Brain pericyte (primary cell): ENCODE measurements around the gene SNX33.
"Not testable (repeated sequence)": the region's sequence is repeated elsewhere in the genome, so short reads cannot be mapped to it uniquely, and the experiment has no call there.

Experiments
- DNase-seq: peaks from one replicate; pipeline ENCODE4 v3.0.0-alpha.2; 2012; ENCODE audit warnings: low read depth, low spot score

Gene SNX33

DNA sequence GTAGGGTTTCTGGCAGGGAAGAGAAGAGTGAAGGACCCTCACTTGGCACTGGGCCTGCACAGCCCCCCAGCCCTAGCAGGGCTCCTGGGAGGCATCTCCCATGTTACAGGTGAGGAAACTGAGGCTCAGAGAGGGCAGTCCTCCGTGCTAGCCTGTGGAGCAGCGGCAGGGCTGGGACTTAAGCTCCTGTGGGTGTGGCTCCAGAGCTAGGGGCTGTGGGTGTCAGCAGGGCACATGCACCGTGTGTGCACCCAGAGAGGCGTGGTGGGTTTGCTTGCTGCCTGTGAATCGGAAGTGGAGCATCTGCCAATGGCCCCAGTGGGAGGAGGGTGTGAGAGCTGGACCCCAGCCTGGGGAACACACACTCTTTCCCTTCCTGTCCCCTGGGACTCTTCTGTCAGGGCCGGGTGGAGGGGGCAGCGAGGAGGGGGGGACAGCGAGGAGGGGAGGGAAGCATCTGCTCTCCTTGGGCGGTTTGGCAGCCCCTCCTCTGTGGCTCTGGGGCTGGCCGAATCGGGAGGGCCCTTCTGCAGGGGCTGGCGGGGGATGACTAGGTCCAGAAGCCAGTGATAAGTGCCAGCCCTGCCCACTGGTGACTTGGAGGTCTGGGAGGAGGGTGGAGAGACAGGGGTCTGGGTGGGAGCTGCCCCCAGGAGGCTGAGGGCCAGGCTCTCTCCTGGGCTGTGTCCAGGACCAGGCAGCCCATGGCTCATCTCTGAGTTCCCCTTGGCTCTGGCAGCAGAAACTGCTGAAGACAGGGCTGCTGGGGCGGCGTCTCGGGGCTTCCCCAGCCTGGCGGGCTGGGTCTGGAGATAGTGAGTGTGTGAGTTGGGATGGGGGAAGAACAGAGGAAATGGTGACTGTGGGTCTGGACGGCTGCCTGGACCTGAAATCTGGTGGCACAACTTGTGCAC is 52.5 kb downstream of the SNX33 start:
- not testable (repeated sequence) for DNase-seq

DNA sequence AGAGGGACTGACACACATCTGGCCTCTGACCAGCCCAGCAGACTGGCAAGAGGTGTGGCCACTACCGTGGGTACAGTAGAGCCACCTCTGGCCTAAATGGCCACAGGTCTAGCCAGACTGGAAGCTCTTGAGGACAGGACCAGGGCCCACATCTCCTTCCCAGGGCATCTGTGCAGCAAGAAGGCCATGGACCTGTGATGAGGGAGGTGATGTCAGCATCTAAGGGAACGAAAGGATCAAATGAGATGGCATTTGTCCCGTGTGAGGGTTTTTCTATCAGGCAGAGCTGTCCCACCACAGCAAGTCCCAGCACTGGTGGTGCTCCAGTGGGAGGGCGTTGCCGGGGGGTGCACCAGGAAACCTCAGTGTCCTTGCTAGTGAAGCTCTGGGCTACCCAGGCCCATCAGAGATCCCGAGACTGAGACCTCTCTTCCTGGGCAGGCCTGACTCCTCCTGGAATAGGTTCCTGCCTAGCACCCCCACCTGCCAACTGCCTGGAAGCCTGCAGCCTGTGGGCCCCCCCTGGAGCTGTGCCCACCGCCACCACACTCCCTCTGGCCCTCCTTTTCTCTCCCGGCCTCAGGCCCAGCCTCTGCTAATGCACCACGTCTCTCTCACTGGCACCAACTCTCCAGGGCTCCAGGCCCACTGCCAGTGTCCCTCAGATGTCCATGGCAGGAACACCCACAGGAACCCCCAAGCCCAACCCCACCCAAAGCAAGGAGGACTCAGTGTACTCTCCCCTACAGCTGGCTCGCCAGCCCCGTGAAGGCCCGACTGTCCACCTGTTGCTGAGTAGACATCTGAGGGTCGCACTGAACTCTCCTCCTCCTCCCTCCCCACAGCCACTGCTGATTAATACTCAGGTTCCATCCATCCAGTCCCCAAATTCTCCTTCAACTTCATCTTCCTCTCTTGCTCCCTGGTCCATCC is 53.6 kb downstream of the SNX33 start:
- not testable (repeated sequence) for DNase-seq

DNA sequence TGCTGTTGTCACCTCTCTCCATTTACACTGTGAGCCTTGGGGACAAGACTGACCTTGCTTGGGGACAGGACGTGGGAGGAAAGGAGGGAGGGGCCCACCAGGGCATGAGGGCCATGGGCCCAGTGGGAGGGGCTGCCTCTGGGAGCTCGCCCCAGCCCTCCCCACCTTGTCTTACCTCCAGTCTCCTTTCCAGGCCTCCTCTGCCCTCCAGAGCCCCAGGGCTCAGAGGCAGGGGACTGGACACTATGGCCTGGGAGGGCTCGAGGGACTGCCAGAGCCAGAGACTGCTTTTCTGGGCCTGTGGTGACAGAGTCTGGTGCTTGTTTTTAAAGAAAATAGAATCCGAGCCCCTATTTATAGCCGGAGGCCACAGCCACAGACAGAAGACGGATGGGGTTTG is 54.7 kb downstream of the SNX33 start:
- no peak for DNase-seq

DNA sequence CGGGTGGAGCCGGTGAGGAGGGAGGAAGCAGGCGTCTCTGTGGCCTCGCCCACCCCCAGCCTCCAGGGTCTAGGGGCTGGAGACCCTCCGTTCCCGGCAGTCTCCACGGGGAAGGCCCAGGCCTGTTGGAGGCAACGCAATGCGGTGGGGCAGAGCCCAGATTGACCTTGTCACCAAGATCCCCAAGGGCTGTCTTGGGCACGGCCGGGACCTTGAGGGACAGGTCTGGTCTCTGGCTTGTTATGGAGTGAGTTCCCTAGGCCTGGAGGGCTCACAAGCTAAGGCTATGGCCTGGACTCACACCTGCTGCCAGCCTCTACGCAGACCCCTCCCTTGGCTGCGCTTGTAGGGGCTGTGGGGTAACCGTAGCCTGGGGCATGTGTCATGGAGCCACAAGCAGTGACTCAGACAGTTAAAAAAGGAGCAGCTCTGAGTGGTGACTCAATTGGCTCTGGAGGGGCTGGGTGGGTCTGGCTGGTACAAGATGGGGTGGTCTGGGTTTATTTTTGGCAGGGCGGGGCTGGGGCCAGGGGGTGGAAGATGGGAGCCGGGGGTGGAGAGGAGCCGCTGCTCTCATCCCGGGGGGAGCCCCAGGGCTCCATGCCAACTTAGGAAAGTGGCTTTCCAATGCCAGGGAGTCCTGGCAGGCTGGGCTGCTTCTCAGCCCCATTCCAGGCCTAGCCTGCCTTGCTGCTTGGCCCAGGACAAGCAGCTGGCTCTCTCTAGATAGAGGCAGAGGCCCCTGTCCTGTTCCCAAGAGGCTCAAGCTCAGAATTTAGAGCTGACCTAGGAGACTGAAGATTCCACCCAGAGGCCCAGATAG is 55.9 kb downstream of the SNX33 start:
- not testable (repeated sequence) for DNase-seq

DNA sequence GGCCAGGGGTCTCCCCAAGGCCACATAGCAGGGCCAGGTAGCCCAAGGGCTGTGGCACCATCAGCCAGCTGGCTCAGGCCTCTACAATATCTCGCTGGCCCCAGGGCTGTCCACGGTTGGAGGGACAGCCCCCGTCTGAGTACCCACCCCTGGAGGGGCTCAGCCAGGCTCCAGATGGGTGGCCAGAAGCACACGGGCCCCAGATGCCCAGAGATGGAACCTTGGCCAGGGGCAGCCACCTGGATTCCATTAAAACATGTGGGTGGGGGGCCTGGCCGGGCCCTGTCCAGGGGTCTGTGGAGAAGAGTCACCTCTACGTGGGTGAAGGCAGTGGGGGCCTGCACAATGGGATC is 56.5 kb downstream of the SNX33 start:
- DNase-seq: no peak

DNA sequence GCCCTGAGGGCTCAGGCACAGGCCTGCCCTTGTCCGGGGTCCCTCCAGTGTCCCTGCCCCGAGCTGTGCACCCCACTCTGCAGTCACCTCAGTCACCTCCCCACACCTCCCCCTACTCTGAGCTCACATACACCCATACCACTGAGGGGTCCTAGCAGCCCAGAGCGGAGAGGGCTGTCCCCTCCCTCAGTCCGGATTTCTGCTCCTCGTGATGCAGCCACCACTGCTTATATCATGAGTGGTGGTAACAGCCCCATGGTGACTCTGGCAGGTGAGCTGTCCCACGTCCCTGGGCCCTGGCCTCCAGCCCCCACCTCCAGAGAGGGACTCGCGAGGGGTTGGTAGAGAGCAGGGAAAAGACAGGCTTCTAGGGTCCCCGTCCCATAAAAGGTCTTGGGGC is 56.9 kb downstream of the SNX33 start:
- DNase-seq: no peak

DNA sequence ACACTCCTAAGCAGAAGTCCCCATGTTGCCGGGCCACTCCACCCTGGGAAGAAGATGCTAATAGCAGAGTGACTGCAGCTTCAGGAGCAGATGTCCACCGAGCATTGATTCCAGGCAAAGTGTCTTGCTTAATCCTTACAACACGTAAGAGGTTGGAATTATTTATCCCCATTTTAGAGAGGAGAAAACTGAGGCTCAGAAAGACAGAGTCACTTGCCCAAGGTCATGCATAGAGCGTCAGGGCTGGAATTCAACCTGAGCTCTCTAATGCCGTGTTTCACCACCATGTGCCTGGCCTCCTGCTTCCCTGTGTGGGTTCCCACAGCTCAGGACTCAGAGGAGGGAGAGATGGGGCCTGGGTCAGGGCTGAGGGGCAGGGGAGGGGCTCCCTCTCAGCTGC is 57.7 kb downstream of the SNX33 start:
- DNase-seq: not testable (repeated sequence)

DNA sequence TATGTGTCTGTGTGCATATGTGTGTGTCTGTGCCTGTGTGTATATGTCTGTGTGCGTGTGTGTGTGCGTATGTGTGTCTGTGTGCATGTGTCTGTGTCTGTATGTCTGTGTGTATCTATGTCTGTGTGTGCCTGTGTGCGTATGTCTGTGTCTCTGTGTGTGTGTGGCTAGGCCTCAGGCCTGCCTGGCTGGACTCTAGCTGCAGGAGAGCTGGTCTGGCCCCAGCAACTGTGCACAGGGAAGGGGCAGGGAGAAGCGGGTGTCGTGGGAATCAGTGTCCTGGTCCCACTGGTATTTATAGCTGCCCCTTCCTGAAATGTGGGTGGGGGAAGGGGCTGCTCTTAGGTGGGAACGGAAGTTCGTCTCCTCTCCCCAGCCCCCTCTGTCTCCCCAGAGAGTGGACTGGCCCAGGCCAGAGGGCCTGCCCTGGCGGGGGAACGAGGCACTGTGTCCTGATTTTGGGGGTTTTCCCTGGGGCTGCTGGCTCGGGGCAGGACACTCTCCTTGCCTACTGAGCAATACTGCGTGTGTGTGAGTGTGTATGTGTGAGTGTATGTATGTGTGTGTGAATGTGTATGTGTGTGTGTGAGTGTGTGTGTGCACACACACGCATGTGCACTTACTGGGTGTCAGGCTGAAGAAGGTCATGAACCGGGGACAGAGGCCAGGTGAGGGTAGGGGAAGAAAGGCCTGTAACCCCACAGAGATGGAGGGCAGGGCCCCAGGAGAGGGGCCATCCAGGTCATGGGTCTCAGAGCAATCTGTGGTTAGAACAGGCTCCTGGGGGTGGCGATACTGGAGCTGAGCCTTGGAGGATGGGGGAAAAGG is 58.4 kb downstream of the SNX33 start:
- DNase-seq: no peak

DNA sequence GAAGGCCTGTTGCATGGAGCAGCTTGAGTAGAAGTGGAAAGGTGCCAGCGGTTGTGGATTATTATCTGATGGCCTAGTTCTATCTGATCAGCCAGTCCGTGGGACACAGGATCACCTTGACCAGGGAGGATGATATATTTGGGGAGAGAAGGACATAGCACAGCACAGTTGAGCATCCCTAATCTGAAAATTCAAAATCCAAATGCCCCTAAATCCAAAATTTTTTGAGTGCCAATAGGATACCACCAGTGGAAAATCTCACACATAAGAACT is 58.9 kb downstream of the SNX33 start:
- no peak for DNase-seq

DNA sequence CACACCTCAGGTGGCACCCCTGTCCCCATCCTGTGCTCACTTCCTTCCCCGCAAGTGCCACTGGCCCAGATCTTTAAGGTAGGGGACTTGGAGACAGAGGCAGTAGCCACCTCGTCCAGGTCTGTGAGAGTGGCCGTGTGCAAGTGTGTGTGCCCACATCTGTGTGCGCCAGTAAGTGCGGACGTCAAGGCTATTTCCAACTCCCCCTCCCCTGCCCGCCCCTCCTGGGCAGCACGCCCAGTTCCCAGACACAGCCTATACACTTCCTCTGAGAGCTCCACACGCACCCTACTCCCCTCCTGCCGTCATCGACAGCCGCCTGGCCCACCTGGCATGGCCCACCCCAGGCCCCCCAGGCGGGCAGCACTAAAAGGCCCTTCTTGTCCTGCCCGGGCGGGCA is 61.7 kb downstream of the SNX33 start:
- DNase-seq: peak; percentile 73

DNA sequence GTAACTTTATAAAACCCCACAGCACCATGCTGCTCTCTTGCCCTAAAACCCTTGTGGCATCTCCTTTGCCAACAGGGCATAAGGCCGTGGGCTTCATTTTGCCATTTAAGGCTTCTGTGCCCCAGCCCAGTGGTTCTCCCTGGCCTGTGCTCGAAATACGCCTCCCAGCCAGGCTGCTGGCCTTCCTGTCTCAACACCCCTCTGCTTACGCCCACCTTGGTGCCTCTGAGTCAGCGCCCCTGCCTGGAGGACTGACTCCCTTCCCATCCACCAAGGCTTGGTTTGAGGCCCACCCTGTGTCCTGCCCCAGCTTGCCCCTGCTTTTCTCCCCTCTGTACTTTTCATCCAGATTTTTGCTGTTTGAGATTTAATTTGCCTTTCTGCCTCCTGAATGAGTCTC is 63.2 kb downstream of the SNX33 start:
- DNase-seq: not testable (repeated sequence)

DNA sequence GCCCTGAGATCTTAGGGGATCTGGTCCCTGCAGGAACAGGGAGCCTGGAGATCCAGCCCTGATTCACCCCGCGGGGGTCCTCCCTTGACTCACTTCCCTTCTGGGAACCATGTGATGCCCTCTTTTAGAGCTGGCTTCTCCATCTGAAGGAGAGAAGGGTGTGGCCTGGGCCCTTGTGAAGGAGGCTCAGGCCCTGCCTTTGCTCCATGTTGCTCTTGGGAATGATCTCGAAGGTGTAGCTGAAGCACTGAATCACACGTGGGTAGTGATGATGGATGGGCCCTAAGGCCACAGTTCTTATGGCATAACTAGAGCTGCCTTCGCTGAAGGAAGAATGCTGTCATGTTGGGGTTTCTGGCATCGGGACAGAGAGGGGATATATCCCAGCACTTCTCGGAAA is 63.8 kb downstream of the SNX33 start:
- DNase-seq: not testable (repeated sequence)
